Bronchial epithelial cell (primary cell): ENCODE data around the gene CALD1. TPM values are rescaled to one million over a fixed set of nuclear protein-coding genes. Genes with fewer than 3 reads are reported as not detected.

ENCODE experiments used
- DNase-seq: peaks from one replicate; pipeline ENCODE4 v3.0.0-alpha.2; 2010; ENCODE audit warnings: low read depth
- FAIRE-seq: peaks from 2 replicates; lab custom pipeline; 2011; peaks lifted over from hg19 to GRCh38; lab: Jason Lieb, UNC
- H3K27me3 ChIP-seq: 2 replicates; pipeline ENCODE4 v1.5.1; 2011; ENCODE audit warnings: low read length; ENCODE audit not compliant: control insufficient read depth, insufficient read depth
- H3K36me3 ChIP-seq: 2 replicates; pipeline ENCODE4 v1.5.1; 2011; ENCODE audit warnings: low read length; ENCODE audit not compliant: control insufficient read depth, insufficient read depth
- H3K4me3 ChIP-seq: 2 replicates; pipeline ENCODE4 v1.5.1; 2011; ENCODE audit warnings: mild to moderate bottlenecking, low read depth, low read length, control low read depth
- CTCF ChIP-seq: IDR thresholded peaks from 2 replicates; pipeline ENCODE4 v1.5.1; 2011; ENCODE audit warnings: mild to moderate bottlenecking, moderate library complexity, low read length, control low read depth, inconsistent platforms; ENCODE audit not compliant: insufficient read depth, severe bottlenecking
- total RNA-seq: library from RNA; depleted of rRNA; stranded (reverse); fragments of >200 nt; gene quantifications from 2 replicates; pipeline ENCODE4 v1.2.1, GENCODE V29; 2014

CALD1 gene
- total RNA-seq, 1 donor from 2014 or later, result 71.3 TPM

- H3K36me3 ChIP-seq, result peaks cover 3% of the 10 kb centered on the region
These were observed 163.4 kb downstream of the CALD1 start for GRCh38 chr7:134942690-134943466.

GRCh38 chr7:134943785-134944400 is 164.5 kb downstream of the CALD1 start:
- TF ChIP-seq CTCF, result peak; percentile 26
- FAIRE-seq (no peak), DNase-seq (peak; percentile 37)
- no peaks in the 10 kb centered on the region for H3K27me3 ChIP-seq
- H3K36me3 ChIP-seq, result peaks cover 3% of the 10 kb centered on the region
- H3K4me3 ChIP-seq, result no peak overlapping the region

More at GRCh38 chr7:134942690-134943466, 163.4 kb downstream of the CALD1 start:
- no peaks in the 10 kb centered on the region for H3K27me3 ChIP-seq
- H3K4me3 ChIP-seq, result no peak overlapping the region
- no peak for FAIRE-seq
- TF ChIP-seq CTCF, result no peak
- DNase-seq, result no peak

GRCh38 chr7:134945691-134946090 is 166.3 kb downstream of the CALD1 start:
- Histone ChIP-seq H3K36me3 (peaks cover 10% of the 10 kb centered on the region), H3K27me3 (no peaks in the 10 kb centered on the region), H3K4me3 (no peak overlapping the region)
- FAIRE-seq, result no peak
- no peak for DNase-seq
- TF ChIP-seq CTCF, result no peak

GRCh38 chr7:134946260-134946659 is 166.8 kb downstream of the CALD1 start:
- DNase-seq (peak; percentile 12), FAIRE-seq (no peak)
- Histone ChIP-seq H3K4me3 (no peak overlapping the region), H3K27me3 (no peaks in the 10 kb centered on the region), H3K36me3 (peaks cover 14% of the 10 kb centered on the region)
- TF ChIP-seq CTCF, result no peak

- no peak for TF ChIP-seq CTCF
- DNase-seq, result no peak
- Histone ChIP-seq H3K4me3 (no peak overlapping the region), H3K36me3 (peaks cover 14% of the 10 kb centered on the region), H3K27me3 (no peaks in the 10 kb centered on the region)
- FAIRE-seq, result no peak
These were observed 167.9 kb downstream of the CALD1 start for GRCh38 chr7:134947329-134947728.
